Measurements from ENCODE around the gene RAP1GDS1.

- no peak for TF ChIP-seq CTCF (IDR thresholded peaks at IDR 0.05)
- no peak for TF ChIP-seq POLR2A (IDR thresholded peaks at IDR 0.05)
Measured at GRCh38 chr4:98491899-98492559, 230.8 kb downstream of the RAP1GDS1 start.
